ENCODE measurements around the gene ANOS1.

Gene ANOS1

DNA sequence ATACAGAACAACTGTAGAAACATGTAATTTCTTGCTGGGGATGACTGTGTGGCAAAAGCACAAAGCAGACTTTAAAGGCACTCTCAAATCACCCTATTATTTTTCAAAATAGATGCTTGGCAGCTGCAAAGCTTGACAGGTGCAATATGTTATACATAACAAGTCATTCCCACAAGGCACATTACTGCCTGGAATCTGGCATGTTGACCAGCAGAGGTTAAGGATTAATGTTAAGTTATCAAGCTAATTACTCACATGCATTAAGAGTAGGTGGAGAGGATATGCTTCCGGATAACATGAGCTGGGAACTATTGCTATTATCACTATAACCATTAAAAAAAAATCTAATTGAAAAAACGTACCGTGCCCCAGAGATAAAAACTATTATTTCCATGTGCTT is 17.8 kb downstream of the ANOS1 start:
- no peak for DNase-seq (ENCODE audit: low read depth in 2 of 2)

DNA sequence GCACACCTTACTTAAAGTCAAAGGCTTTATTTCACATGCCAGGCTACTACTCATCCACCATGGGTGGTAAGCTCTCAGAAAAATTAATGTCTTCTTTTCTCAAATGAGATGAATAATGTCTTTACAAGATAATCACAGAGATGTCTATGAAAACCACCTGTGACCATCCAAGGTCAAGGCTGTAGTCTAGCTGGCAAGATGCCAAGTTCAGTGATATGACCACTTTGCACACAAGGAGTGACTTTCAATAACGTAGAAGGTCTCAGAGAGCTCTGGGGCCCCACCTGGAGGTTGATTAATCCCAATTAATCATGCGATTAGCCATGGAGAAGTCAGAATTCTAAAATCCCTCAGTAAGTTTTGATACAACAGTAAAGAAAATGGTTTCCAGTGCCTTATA is 20.5 kb downstream of the ANOS1 start:
- DNase-seq (ENCODE audit: low read depth in 2 of 2): no peak

DNA sequence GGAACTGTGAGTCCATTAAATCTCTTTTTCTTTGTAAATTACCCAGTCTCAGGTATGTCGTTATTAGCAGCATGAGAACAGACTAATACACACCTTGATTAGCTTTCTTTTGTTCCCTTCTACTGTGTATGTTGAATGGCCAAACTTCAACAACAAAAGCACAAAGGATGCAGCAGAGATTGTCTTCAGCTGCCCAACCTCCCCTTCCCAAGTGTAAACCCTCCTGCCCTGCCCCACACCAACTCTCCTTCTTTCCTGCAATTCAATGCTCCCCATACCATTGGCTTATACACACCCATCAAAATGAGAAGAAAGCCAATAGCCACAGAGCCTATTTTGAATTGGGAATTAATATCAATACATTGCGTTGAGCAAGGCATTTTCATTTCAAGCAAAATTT is 27.8 kb downstream of the ANOS1 start:
- no peak for DNase-seq (ENCODE audit: low read depth in 2 of 2)

DNA sequence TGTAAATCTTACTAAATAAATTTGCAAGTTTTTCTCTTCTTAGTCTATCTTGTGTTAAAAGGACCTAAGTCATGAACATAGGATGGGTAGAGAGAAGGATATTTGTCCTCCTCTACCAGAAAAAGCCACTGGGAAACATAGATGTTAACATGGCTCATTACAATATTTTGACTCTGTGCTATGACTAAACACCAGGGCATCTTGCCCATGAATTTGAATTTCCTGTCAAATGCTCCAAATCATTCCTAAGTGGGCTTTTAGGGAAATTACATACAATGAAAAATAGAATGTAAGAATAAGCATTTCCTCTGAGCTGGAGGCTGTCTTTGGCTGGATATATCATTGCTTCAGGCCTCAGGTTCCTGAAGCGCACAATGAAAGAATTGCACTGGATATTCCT is 39.1 kb downstream of the ANOS1 start:
- no peak for DNase-seq (ENCODE audit: low read depth in 2 of 2)

DNA sequence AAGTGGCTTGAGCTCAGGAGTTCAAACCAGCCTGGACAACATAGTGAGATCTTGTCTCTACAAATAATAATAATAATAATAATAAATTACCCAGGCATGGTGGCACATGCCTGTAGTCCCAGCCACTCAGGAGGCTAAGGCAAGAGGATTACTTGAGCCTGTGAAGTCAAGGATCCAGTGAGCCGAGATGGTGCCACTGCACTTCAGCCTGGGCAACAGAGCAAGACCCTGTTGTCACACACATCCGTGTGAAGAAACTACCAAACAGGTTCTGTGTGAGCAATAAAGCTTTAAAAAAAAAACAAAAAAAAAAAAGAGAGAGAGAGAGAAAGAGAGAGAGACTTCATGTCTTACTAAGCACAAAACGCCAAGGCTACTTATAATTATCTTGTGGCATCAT is 42.5 kb downstream of the ANOS1 start:
- no peak for DNase-seq (ENCODE audit: low read depth in 2 of 2)

DNA sequence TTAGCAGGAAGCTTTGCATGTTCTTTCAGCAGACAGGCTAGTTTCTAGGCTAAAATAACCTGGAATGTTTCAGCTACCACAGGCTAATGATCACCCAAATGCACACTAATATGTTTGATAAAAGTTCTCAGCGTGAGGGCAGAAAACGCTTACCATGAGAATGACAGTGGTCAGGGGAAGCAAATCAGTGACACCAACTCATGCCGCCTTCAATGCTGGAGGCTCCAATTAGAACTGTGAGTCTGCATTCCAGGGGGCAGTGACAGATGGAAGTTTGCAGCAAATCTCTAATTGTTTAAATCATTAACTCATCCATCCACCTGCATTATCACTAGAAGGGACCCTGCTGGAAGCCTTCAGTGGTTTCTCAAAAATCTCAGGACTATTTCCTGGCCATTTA is 43.2 kb downstream of the ANOS1 start:
- DNase-seq (ENCODE audit: low read depth in 2 of 2): no peak

DNA sequence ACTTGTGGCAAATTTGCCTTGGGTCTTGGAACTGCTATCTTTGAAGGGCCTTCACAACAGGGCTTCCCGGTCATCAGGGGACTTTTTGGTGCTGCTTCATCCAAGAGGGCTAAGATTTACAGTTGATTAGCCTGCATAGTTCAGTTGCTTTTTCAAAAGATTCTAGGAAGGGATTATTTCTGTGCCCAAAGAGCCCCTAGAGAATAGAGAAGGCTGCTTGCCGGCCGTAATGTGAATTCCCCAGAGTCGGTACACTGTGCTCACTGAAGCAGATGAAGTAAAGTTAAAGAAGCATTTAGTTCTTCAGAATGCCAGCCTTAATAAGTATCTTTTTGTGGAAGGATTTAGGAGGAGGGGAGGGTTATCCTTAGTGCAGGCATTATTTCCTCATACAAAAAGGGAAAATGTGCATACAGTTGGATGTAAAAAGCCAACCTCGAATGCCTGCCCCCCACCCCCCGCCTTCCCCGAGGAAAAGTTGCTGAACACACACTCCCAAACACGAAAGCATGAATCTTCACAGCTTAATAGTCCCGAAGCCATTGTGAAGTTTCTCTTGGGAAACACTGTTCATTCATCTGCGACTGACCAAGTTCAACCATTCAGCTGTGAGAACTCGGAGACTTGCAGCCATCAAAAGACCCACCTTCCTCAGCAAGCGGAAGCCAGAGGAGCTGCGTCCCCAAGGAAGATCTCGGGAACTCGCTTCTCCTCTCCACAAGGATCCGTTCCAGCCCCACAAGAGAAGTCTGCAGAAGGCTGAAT is 47.6 kb downstream of the ANOS1 start:
- DNase-seq (ENCODE audit: low read depth in 2 of 2): no peak

DNA sequence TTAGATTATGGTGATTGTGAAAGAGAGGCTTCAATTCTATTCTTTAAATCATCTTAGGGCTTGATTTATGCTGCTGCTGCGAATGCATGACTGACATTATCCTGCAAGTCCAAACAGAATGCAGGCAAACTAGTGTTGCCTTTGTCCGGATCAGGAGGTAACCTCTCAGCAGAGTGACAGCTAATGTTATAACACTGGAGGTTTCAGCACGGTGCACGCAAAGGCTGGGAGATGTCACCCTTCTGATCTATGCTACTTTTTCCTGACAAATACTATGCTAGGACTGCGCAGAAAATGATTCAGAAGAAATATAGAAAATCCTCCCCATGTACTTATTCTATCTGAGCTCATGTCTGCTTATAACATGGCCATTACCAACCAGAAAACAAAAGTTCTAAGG is 48.2 kb downstream of the ANOS1 start:
- no peak for DNase-seq (ENCODE audit: low read depth in 2 of 2)

DNA sequence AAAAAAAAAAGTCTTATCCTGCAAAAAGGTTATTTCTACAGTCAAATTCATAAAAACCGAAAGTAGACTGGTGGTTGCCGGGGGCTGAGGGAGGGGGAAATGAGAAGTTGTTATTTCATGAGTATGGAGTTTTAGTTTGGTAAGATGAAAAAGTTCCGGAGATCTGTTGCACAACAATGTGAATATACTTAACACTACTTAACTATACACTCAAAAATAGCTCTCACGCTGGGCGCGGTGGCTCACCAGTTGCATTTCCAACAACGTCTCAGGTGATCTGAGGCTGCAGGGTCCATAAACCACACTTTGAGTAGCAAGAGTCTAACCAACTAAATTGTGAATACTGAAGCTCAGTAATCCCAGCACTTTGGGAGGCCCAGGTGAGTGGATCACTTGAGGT is 52.4 kb downstream of the ANOS1 start:
- DNase-seq (ENCODE audit: low read depth in 2 of 2): no peak

DNA sequence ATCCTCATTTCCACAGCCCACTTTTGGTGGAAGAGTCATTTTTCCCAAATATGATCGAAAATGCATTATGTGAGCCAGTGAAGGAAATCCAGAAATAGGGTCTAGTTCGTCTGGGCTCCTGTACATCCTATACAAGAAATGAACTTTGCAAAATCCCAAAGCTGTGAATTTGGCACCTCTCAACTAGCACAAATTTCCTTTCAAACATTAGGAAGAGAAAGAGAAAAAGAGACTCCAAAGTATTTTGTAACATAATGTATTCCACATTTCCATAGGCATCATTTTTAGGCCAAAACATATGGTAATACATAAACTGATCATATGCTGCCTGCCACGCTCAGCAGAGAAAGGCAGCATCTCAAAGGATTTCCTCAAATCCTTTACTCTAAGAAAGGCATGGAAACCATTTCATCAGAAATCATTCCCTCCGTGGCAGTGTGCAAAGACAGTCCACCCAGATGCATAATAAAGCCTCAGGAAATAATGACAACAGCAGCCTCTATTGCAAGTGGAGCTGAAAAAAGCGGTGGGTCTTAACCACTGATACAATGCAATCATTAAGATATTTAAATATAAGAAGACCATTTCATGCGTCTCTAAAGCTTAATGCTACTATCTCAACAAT is 56.8 kb downstream of the ANOS1 start:
- no peak for DNase-seq (ENCODE audit: low read depth in 2 of 2)

DNA sequence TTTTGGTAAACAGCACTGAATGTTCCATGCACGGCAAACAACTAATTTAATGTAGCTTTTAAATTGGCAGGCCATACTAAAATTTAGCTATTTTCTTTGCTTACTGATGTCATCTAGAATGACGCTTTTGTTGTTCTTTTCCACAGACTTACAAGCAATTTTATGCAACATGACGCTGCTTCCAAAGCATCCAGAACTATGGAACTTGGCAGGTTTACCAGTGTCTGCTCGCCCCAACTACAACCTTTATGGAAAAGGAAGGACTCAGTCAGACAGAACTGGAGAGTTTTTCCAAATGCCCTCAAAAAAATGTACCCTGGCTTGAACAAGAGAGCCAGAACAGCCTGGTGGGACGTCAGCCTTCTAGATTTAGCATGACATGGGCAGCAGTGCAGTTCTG is 58.7 kb downstream of the ANOS1 start:
- DNase-seq (ENCODE audit: low read depth in 2 of 2): no peak

DNA sequence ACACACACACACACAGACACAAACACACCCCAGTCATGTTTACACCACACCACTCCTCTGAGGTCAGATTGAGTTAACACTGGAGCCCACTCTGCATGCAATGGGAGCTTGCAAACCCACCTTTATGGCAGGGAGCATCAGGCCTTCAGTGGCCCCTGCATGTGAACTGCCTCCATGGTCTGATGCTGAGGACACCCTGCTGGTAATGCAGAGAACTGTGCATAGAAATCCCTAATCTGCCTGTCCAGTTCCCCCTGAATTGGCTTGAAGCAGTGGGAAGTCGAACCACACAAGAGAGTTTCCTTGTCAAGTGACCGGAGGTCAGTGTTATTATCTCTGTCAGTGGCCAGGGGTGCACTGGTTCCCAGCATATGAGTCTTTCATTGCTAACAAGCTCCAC is 59.8 kb downstream of the ANOS1 start:
- DNase-seq (ENCODE audit: low read depth in 2 of 2): no peak

DNA sequence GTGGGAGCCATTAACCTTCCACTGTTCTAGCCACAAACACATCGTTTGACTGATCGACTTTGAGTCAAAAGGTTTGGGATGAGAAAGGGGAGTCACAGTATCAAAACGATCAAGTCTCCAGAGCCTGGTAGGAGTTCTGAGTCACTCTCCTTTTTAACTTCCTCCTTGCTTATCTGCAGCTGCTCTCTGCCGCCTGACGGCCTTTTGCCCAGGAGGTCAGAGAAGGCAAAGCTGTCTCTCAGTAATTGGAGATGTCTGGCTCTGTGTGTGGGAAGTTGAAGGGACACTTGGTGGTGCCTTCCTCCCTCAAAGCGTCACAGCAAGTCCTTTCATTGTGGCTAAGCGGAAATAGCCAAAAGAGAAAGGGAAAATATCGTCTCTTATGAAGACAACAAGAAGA is 63.1 kb downstream of the ANOS1 start:
- DNase-seq (ENCODE audit: low read depth in 2 of 2): no peak

DNA sequence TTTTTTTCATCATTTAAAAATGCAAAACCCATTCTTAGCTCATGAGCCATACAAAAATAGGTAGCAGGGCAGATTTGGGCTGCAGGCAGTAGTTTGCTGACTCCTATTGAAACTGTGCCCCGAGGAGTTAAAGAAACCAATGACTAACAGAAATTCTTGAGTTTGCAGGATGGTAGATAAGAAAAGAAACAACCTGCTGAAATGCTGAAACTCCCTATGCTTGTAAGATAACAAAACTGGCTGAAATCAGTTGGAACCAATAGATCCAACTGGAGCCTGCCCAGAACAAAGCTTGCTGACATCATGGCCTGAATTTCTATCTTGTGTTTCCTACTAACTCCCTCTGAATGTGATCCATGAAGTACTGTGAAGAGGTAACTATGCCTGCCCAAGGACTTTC is 68.6 kb downstream of the ANOS1 start:
- DNase-seq (ENCODE audit: low read depth in 2 of 2): no peak

DNA sequence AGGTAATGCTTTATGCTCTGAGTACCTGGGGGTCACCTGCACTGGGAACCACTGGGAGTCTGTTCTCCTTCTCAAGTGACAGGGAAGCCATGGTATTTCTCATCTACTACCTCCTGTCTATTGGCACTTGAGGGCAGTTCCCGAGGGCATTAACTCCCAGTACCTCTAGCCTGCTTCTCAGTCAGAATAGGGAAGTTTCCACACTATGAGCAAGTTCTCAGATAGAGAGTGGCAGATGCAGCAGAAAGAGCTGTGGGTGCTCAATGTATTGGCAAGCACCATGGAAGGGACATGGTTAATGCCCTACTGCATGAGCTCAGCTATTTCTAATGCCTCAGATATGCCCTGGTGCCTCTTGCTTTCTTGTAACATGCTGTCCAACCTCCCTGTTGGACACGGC is 74.1 kb downstream of the ANOS1 start:
- no peak for DNase-seq (ENCODE audit: low read depth in 2 of 2)

DNA sequence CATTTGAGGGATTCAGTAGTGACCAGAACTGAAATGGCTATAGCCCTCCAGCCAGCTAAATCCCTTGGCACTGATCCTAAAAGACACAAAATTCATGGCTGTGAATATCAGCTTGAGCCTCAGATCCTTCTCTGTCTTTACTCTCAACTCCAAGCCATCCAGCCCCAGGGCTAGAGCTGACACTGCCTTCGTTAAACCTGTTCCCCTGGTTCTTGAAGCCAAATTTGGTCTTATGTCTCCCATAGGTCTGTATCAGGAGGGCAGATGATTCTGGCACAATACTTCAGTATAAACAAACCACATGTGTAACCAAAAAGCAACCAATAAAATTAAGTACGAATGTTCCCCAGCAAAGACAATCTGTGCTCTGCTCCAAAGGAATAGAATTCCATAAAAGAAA is 78.0 kb downstream of the ANOS1 start:
- no peak for DNase-seq (ENCODE audit: low read depth in 2 of 2)

DNA sequence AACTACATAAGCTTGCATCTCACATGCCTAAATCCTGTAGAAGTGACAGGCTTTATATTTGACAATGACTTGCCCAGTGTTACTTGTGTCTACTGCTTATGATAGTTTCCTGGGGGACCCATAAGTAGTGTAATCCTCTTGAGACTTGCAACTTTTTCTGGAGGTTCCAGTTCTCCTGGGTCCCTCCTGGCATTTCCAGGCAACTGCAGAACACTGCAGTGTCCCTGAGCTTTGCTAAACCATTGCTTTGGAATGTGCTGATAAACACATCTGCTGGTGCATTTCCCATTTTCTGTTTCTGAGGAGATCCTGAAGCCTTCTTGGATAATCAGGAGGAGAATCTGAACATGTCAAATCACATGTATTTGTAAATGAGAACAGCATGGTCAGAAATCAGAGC is 82.0 kb downstream of the ANOS1 start:
- no peak for DNase-seq (ENCODE audit: low read depth in 2 of 2)

DNA sequence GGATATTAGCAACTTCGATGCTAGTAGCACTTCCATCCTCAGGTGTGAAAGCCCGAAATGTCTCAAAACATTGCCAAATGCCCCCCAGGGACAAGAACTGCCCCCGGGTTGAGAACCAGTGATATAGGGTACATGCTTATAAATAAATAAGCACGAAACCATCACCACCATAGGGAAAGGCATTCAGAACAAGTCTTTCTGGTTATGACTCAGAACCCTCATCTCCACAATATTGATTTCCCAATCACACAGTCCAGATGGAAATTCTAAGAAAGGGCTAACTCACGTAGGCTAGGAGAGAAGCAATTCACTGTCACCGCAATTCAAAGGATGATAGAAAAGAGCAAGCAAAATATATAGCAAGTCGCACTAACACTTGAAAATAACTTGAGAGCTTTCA is 84.8 kb downstream of the ANOS1 start:
- DNase-seq (ENCODE audit: low read depth in 2 of 2): no peak

DNA sequence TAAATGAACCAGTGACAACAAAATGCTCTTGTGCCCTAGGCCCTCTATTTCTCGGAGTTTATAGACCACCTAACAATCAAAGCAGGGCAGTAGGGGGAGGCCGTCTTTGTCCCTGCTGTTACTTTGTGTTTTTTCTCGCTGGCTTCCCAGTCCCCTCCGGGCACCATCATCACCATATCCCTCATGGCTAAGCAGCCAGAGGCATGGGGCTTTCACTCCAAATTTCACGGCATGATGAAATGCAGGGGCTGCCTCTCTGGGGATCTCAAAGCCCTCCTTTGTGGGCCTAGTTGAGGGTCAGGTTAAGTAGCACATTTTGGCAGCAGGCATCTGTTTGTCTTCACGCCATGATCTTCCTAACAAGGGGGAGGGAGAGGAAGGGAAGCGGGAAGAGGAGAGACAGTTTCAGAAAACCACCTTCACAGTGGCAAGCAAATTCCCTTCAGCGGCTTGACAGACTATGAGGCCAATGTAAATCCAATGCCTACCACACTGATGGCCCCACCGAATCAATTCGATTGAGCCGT is 91.9 kb downstream of the ANOS1 start:
- no peak for DNase-seq (ENCODE audit: low read depth in 2 of 2)

DNA sequence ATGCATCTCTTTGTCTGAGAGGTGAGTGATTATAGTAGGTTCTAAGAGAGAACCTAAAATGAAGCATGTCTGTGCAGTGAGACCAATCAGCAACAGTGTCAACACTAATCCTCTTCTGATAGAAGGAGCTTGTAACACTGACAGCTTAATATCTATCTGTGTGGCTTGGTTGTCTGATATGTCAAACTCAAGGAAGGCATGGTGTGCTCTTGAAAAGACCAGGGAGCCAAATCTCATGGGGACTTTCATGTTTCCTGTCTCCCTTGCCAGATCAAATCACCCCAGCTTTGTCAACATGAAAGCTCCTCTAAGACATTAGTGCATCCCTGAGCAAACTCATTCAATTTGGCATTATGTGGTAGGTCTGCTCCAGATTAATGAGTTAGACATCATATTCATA is 95.4 kb downstream of the ANOS1 start:
- DNase-seq (ENCODE audit: low read depth in 2 of 2): no peak

DNA sequence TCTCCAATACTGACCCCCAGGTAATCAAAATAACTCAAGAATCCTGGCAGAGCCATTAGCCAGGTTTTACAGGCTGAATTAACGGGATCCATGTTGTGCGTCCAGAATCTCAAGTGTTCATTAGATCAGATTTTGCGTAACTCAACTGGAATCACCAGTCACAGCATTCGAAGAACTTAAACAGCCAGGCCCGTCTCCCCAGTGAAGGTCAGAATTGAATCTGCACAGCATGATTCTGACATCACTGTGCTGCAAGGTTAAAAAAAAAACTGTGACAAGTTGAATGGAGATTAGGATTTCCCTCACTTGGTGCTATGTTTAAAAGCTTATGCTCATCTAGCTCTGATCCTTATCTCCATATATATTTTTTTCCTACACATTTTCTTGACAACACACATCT is 96.1 kb downstream of the ANOS1 start:
- no peak for DNase-seq (ENCODE audit: low read depth in 2 of 2)

DNA sequence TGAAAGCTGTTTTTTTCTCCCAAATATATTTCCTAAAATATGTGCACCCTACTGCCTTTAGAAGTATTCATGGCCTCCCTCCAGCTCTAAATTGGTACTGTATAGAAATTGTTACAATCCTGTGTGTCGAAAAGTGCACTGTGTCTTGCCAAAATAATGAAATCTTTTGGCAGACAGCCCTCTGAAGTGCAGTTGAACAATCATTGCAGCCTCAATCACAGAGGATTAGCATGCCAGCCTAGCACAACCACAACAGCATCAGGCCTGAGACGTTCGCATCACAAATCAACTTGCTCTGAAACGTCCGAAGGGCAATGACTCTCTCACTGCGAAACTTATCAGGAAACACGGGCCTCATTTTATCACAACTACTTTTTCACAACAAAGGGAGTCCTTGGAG is 99.0 kb downstream of the ANOS1 start:
- no peak for DNase-seq (ENCODE audit: low read depth in 2 of 2)

DNA sequence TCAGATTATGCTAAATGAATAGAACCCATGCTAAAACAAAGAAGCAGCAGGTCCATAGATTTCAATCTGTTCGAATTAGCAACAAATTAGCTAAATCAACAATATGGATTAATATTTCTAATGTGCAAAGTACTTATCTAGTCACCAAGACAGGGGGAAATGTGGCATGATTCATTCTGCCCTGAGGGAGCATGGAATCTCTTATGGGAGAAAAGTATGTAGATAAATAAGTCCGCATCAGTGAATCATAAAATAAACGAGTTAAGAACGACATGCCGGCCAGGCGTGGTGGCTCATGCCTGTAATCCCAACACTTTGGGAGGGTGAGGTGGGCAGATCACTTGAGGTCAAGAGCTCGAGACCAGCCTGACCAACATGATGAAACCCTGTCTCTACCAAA is 102.1 kb downstream of the ANOS1 start:
- no peak for DNase-seq (ENCODE audit: low read depth in 2 of 2)

DNA sequence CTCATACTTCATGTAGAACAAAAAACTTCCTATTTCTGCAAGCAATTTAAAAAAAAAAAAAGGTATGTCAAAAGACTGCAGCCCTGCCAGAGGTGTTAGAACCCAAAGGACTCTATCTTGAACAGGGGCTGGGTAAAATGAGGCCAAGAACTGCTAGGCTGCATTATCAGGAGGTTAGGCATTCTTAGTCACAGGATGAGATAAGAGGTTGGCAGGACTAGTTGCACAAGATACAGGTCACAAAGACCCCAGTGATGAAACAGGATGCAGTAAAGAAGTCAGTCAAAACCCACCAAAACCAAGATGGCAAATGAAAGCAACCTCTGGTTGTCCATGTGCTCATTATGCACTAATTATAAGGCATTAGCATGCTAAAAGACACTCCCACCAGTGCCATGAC is 104.1 kb downstream of the ANOS1 start:
- DNase-seq (ENCODE audit: low read depth in 2 of 2): no peak

Data from activated CD8-positive, alpha-beta memory T cell treated with anti-CD3 and anti-CD28 coated beads for 4 hours (primary cell).